ENCODE measurements around the gene KIF25. TPM values are rescaled to one million over a fixed set of nuclear protein-coding genes. Genes with fewer than 3 reads are reported as not detected.

KIF25 gene
- total RNA-seq, 1 experiment from 2014 or later: 0.59 TPM

GRCh38 chr6:168063431-168063830, 66.0 kb downstream of the KIF25 start:
- no peak overlapping the region for H3K56ac ChIP-seq (ENCODE audit: insufficient read length, low read depth, low read length)

More at GRCh38 chr6:168063431-168063830, 66.0 kb downstream of the KIF25 start:
- Histone ChIP-seq H4K91ac (ENCODE audit: insufficient read length, low read depth, low read length) (no peak overlapping the region), H2BK120ac (ENCODE audit: low read depth, low read length, poor library complexity, severe bottlenecking) (no peak overlapping the region), H2AFZ (ENCODE audit: low read length) (no peak overlapping the region), H3K9ac (ENCODE audit: extremely low read depth, insufficient read length, low read length) (no peak overlapping the region), H3K79me2 (ENCODE audit: insufficient read depth, low read length) (no peaks in the 10 kb centered on the region), H2AK5ac (ENCODE audit: insufficient read length, low read length) (no peak overlapping the region), H3K27ac (ENCODE audit: insufficient read length, low read depth, low read length) (no peak overlapping the region), H2BK5ac (ENCODE audit: insufficient read length, low read length) (no peak overlapping the region), H3K18ac (ENCODE audit: insufficient read length, low read depth, low read length) (no peak overlapping the region), H2BK20ac (ENCODE audit: low read depth, low read length, poor library complexity, severe bottlenecking) (no peak overlapping the region), H2BK12ac (ENCODE audit: insufficient read length, low read depth, low read length) (no peak overlapping the region), H3K4me2 (ENCODE audit: insufficient read depth, insufficient read length, low read length) (no peak overlapping the region), H4K20me1 (ENCODE audit: control insufficient read depth, insufficient read depth, insufficient read length) (peaks cover 2% of the 10 kb centered on the region), H3K23ac (ENCODE audit: insufficient read length, low read depth, low read length) (no peak overlapping the region), H4K5ac (ENCODE audit: insufficient read length, low read depth, low read length) (no peak overlapping the region), H3K4ac (ENCODE audit: low read depth, low read length) (no peak overlapping the region), H2BK15ac (ENCODE audit: low read depth, low read length) (no peak overlapping the region), H3K27me3 (ENCODE audit: insufficient read depth, low read length) (no peaks in the 10 kb centered on the region), H3K79me1 (ENCODE audit: insufficient read depth, low read depth, low read length, poor library complexity, severe bottlenecking) (no peaks in the 10 kb centered on the region), H3K9me3 (ENCODE audit: control insufficient read depth, low read depth, low read length) (no peaks in the 10 kb centered on the region), H3K23me2 (ENCODE audit: insufficient read length, low read depth, low read length, poor library complexity, severe bottlenecking) (no peaks in the 10 kb centered on the region), H4K8ac (replicated peaks; ENCODE audit: insufficient read length, low read depth, low read length) (no peak overlapping the region), H3K4me1 (ENCODE audit: insufficient read depth, low read length) (no peaks in the 10 kb centered on the region), H3K14ac (ENCODE audit: insufficient read depth, low read length) (no peak overlapping the region; the same call in 1 of the 2 replicates), H3T11ph (ENCODE audit: low read length) (no peak overlapping the region)
- Mint-ChIP-seq H3K9me3 (no peaks in the 10 kb centered on the region), H3K27ac (no peak overlapping the region), H3K4me3 (no peak overlapping the region), H3K27me3 (ENCODE audit: low read depth) (no peaks in the 10 kb centered on the region), H3K36me3 (ENCODE audit: insufficient read depth in 1 of 3, low read depth in 3 of 3) (no peaks in the 10 kb centered on the region), H3K4me1 (peaks cover 0 to 2% of the 10 kb centered on the region in 2 experiments; a peak in 1 of 4 replicates)
- TF ChIP-seq CTCF (conservative IDR thresholded peaks at IDR 0.05): no peak
- WGBS (ENCODE audit: extremely low coverage, insufficient read length, low lambda C conversion rate): no CpG with 5 or more reads among the region's 13 CpGs
- DNase-seq: no peak

All from H9 (cell line).